Pancreas (tissue), 10 donors: ENCODE results near the gene CSRNP3. TPM values are rescaled to one million over a fixed set of nuclear protein-coding genes. Genes with fewer than 3 reads are reported as not detected.
A peak's percentile ranks its signal among the peaks of the same experiment; 100 is the strongest.

Experiments
- ATAC-seq, 4 donors: fragments of 200-7000 bp; cut with Tn5 transposase; one replicate each; pipeline versions ENCODE4 v1.8.0 to v1.9.1; 2020; ENCODE audit warnings: mild to moderate bottlenecking in 4 of 4, moderate library complexity in 4 of 4
- DNase-seq, 6 donors: peaks; one replicate each; pipeline ENCODE4 v3.0.0-alpha.2; 2020
- FAIRE-seq: peaks from 2 replicates; lab custom pipeline; 2012; peaks lifted over from hg19 to GRCh38; lab: Jason Lieb, UNC
- H3K27ac ChIP-seq, 4 donors: fragments of 200-600 bp; sonication (generic); 1 replicate in 3 of 4; 2 replicates in 1 of 4; pipeline versions ENCODE4 v1.5.0 to v1.8.0; 2020
- H3K27me3 ChIP-seq, 4 donors: fragments of 200-600 bp; one replicate each; pipeline ENCODE4 v1.8.0; 2021
- H3K36me3 ChIP-seq, 3 donors: fragments of 200-600 bp; sonication (generic) in 1 of 3; one replicate each; pipeline versions ENCODE4 v1.5.0 to v1.8.0; 2020 to 2021
- H3K4me1 ChIP-seq, 3 donors: fragments of 200-600 bp; one replicate each; pipeline ENCODE4 v1.8.0; 2021
- H3K4me3 ChIP-seq, 4 donors: fragments of 200-600 bp; sonication (generic) in 2 of 4; one replicate each; pipeline versions ENCODE4 v1.5.0 to v1.8.0; 2020 to 2021
- H3K9me3 ChIP-seq, 4 donors: fragments of 200-600 bp; one replicate each; pipeline ENCODE4 v1.8.0; 2021
- WGBS, 2 donors: extraction: QIAGEN DNeasy Blood & Tissue Kit; methylation state at CpG; one replicate each; pipeline ENCODE4 v1.1.7; 2013; 5-methylcytosine and 5-hydroxymethylcytosine counted together
- intact Hi-C, 3 donors: fragments of 100-400 bp; cut with DNase I; formaldehyde crosslinking; loops; one replicate each; pipeline versions ENCODE4 v1.11.1 to v1.14.2; 2022
- polyA plus RNA-seq, 2 donors: library from polyadenylated mRNA; stranded (reverse); fragments of 200-250 nt; gene quantifications; one replicate each; pipeline ENCODE4 v1.2.3, GENCODE V29; 2013
- total RNA-seq, 6 donors: library from RNA; stranded (reverse); fragmentation: NEBNext Ultra II Directional in 4 of 6; extraction: Animal tissue kit (Norgen Biotek cat#: 25700) in 4 of 6; gene quantifications; one replicate each; pipeline versions ENCODE4 v1.2.1 to v1.2.4, GENCODE V29; 2021 to 2023
- TF ChIP-seq, protein P1 (sequence below), 4 donors: fragments of 200-600 bp; sonication (generic) in 3 of 4; IDR thresholded peaks; one replicate each; pipeline versions ENCODE4 v1.5.0 to v1.8.0; 2021; ENCODE audit warnings: antibody characterized with exemption in 4 of 4
- donor health status: healthy with polysubstance abuse.
- donor health status: DM: no; HTN: no; CAD: no; lungs with moderate emphysema.
- donor health status: DM: no; HTN: no; CAD: no.
- donor health status: control.
- donor health status: control.
- donor health status: Bipolar disorder and iron deficiency.
- donor health status: DM: yes; HTN: yes; CAD: no.
- donor health status: DM: no; HTN: no; CAD: no.
- donor health status: DM: no; HTN: no; CAD: no.
- donor health status: DM: yes; HTN: yes; CAD: no.

CSRNP3 gene
- total and polyA plus RNA-seq, 8 donors, result 0.91 to 4.8 (median 3.1) TPM

DNA sequence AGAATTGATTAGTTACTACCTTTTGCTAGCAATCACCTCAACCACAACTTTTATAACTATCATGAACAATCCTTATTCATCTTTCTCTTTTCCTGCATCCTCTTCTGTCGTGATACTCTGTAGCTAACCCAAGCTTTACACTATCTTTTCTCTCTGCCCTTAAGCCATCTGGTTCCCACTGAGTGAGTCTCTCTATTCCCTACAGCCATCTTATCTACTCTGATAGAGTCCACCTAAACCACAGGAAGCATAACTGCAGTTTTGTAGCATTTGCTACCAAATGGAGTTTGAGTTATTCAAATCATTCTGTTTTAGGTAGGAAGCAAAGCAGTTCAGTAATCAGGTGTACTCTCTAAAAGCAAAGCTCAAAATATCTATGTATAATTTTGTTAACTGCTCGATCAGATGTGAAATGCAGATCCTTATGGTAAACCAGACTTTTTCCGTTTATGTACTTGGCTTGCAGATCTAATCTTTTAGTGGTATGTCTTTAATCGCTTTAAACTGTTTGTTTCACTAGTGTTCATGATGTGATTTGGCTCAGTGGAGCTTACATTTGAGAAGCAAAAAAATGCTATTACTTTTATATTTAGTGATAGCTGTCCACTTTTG lies 91.0 kb downstream of the CSRNP3 start:
- Histone ChIP-seq H3K4me1 (no peaks in the 10 kb centered on the region), H3K27me3 (no peaks in the 10 kb centered on the region), H3K4me3 (no peak overlapping the region), H3K36me3 (no peaks in the 10 kb centered on the region), H3K27ac (no peak overlapping the region), H3K9me3 (no peaks in the 10 kb centered on the region)
- TF ChIP-seq, protein P1, sequence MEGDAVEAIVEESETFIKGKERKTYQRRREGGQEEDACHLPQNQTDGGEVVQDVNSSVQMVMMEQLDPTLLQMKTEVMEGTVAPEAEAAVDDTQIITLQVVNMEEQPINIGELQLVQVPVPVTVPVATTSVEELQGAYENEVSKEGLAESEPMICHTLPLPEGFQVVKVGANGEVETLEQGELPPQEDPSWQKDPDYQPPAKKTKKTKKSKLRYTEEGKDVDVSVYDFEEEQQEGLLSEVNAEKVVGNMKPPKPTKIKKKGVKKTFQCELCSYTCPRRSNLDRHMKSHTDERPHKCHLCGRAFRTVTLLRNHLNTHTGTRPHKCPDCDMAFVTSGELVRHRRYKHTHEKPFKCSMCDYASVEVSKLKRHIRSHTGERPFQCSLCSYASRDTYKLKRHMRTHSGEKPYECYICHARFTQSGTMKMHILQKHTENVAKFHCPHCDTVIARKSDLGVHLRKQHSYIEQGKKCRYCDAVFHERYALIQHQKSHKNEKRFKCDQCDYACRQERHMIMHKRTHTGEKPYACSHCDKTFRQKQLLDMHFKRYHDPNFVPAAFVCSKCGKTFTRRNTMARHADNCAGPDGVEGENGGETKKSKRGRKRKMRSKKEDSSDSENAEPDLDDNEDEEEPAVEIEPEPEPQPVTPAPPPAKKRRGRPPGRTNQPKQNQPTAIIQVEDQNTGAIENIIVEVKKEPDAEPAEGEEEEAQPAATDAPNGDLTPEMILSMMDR (IDR thresholded peaks at IDR 0.05), result no peak
- intact Hi-C loops, result no loop called here
- 88 to 90% methylated on average over 4 of the region's 4 CpGs for WGBS, 2 donors
- ATAC-seq (no peak), DNase-seq (no peak), FAIRE-seq (no peak)

DNA sequence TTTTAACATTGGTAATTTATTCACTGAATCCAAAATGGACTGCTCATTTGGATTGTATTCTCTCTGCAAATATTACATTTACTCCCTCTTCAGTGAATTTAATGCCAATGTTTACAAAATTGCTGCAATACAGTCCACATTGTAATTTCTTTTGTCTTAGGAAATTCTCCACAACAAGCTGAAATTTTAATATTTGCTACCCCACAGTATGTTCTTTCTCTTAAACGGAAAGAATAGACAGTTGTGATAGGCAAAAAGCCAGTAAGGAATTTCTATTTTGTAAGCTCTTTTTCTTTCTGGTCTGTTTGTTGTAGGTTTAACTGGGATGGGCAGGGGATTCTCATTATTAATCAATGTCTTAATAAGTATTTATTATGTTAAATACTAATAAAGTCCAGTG lies 92.0 kb downstream of the CSRNP3 start:
- H3K4me3 ChIP-seq, result no peak overlapping the region
- intact Hi-C loops, result no loop called here
- ATAC-seq (no peak), DNase-seq (no peak), FAIRE-seq (peak; percentile 20)
- TF ChIP-seq, protein P1 (IDR thresholded peaks at IDR 0.05), result no peak
- no peaks in the 10 kb centered on the region for H3K4me1 ChIP-seq
- no peaks in the 10 kb centered on the region for H3K27me3 ChIP-seq
- H3K27ac ChIP-seq, result no peak overlapping the region
- 58 to 62% methylated on average over 1 of the region's 1 CpG for WGBS, 2 donors
- no peaks in the 10 kb centered on the region for H3K36me3 ChIP-seq
- H3K9me3 ChIP-seq, result no peaks in the 10 kb centered on the region

DNA sequence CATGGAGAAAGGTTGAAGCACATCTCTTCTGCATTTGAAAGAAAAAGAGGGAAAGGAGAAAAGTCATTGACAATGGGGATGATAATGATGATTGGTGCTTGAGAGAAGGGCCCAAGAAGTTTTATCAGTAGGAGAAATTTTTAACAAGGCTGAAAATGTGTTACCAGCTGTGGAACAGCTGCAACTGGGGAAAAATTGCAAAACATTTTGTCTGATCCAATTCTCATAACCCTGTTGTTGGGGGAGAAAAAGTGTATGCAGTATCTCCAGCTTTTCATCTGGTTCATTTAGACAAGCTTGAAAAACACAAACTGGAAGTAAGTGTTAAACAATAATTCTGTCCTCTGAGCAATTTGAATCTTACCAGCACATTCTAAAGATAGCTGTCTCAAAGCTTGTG lies 92.7 kb downstream of the CSRNP3 start:
- H3K9me3 ChIP-seq, result no peaks in the 10 kb centered on the region
- H3K36me3 ChIP-seq, result no peaks in the 10 kb centered on the region
- no peak overlapping the region for H3K27ac ChIP-seq
- TF ChIP-seq, protein P1 (IDR thresholded peaks at IDR 0.05), result no peak
- no peak for ATAC-seq
- DNase-seq, result no peak
- H3K27me3 ChIP-seq, result no peaks in the 10 kb centered on the region
- no peak overlapping the region for H3K4me3 ChIP-seq
- FAIRE-seq, result no peak
- intact Hi-C loops, result no loop called here
- no peaks in the 10 kb centered on the region for H3K4me1 ChIP-seq

DNA sequence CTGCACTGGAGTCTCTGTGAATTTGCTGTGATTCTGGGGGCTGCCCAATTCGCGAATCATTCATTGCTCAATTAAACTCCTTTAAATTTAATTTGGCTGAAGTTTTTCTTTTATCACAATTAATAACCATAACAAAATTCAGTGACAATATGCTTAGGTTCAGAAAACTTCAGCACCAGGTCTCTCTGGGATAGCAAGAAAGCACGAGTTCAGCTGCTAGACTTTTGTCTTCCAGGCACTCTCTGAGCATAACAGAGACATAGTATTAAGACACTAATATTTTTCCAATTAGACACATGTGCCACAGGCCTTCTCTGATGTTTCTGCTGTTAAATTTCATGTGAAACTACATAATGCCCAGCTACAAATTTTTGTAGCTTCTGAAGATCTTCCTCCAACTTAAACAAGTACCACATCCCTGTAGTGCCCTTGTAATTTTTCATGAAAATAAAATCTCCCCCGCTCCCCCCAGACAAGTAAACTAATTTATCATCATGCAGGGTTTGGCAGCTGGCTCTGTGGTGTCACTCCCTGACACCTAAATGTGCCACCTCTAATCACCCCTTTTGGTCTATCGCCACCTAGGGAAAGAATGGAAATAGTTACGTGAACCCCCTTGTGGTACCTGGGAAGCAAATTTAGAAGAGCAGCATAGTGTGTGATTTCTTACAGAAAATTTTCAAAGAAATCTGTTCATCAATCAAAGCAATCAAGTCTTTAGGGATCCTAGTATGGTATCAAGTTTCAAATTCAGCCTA lies 94.1 kb downstream of the CSRNP3 start:
- no peak for DNase-seq
- no peaks in the 10 kb centered on the region for H3K27me3 ChIP-seq
- H3K27ac ChIP-seq, result no peak overlapping the region
- 83 to 88% methylated on average over 6 of the region's 6 CpGs for WGBS, 2 donors
- no peaks in the 10 kb centered on the region for H3K4me1 ChIP-seq
- no peak for FAIRE-seq
- ATAC-seq, result no peak
- H3K36me3 ChIP-seq, result no peaks in the 10 kb centered on the region
- H3K9me3 ChIP-seq, result no peaks in the 10 kb centered on the region
- H3K4me3 ChIP-seq, result no peak overlapping the region
- intact Hi-C loops, result no loop called here
- TF ChIP-seq, protein P1 (IDR thresholded peaks at IDR 0.05), result no peak

DNA sequence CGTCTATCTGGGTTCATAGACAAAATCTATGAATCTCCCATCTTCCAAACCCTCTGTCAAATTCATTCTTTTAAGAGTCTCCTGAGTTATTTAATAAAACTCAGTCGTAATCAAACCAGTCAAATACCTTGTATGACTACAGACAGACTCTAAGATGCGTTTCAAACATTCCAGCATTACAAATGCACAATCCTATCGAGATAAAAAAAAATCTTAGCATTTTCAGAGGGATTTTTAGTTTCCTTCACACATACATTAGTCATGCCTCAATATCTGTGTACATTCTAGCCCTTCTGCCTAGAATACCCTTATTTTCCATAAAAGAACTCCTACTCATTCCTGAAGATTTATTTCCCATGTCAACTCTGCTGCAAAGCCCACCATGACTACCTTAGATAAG lies 96.5 kb downstream of the CSRNP3 start:
- intact Hi-C loops, result no loop called here
- DNase-seq (no peak), ATAC-seq (no peak), FAIRE-seq (no peak)
- 84 to 90% methylated on average over 4 of the region's 4 CpGs for WGBS, 2 donors
- Histone ChIP-seq H3K9me3 (no peaks in the 10 kb centered on the region), H3K27me3 (no peaks in the 10 kb centered on the region), H3K36me3 (no peaks in the 10 kb centered on the region), H3K4me3 (no peak overlapping the region), H3K27ac (no peak overlapping the region), H3K4me1 (no peaks in the 10 kb centered on the region)
- TF ChIP-seq, protein P1 (IDR thresholded peaks at IDR 0.05), result no peak
